ENCODE data around the gene SGMS1. TPM values are rescaled to one million over a fixed set of nuclear protein-coding genes. Genes with fewer than 3 reads are reported as not detected.
A peak's percentile ranks its signal among the peaks of the same experiment; 100 is the strongest.
"Not testable (repeated sequence)": the region's sequence is repeated elsewhere in the genome, so short reads cannot be mapped to it uniquely, and the experiment has no call there.

Gene SGMS1
- total RNA-seq, 1 donor from 2014 or later, result 14.2 TPM

GRCh38 chr10:50561266-50561665, 62.5 kb downstream of the SGMS1 start:
- H3K4me1 Mint-ChIP-seq, result peaks cover 4% of the 10 kb centered on the region
- DNase-seq, result no peak
- intact Hi-C loops (cut with micrococcal nuclease), result no loop called here
- no peak overlapping the region for H3K27ac Mint-ChIP-seq
- H3K36me3 Mint-ChIP-seq (ENCODE audit: low read depth), result no peaks in the 10 kb centered on the region
- H3K27me3 Mint-ChIP-seq, result no peaks in the 10 kb centered on the region
- H3K4me3 Mint-ChIP-seq, result no peak overlapping the region
- H3K9me3 Mint-ChIP-seq, result no peaks in the 10 kb centered on the region

- H3K36me3 Mint-ChIP-seq (ENCODE audit: low read depth), result no peaks in the 10 kb centered on the region
- peaks cover 4% of the 10 kb centered on the region for H3K4me1 Mint-ChIP-seq
- no peaks in the 10 kb centered on the region for H3K27me3 Mint-ChIP-seq
- intact Hi-C loops (cut with micrococcal nuclease), result no loop called here
- no peak overlapping the region for H3K27ac Mint-ChIP-seq
- H3K4me3 Mint-ChIP-seq, result no peak overlapping the region
- H3K9me3 Mint-ChIP-seq, result no peaks in the 10 kb centered on the region
- DNase-seq, result no peak
Observed at GRCh38 chr10:50560370-50560769, 63.4 kb downstream of the SGMS1 start.

- intact Hi-C loops (cut with micrococcal nuclease), result no loop called here
- Mint-ChIP-seq H3K9me3 (no peaks in the 10 kb centered on the region), H3K36me3 (ENCODE audit: low read depth) (no peaks in the 10 kb centered on the region), H3K27ac (no peak overlapping the region), H3K27me3 (no peaks in the 10 kb centered on the region), H3K4me3 (no peak overlapping the region), H3K4me1 (peaks cover 6% of the 10 kb centered on the region)
- no peak for DNase-seq
Observed at GRCh38 chr10:50558371-50558770, 65.4 kb downstream of the SGMS1 start.

- H3K27me3 Mint-ChIP-seq, result no peaks in the 10 kb centered on the region
- DNase-seq, result no peak
- H3K4me1 Mint-ChIP-seq, result peaks cover 7% of the 10 kb centered on the region
- no peak overlapping the region for H3K4me3 Mint-ChIP-seq
- no peak overlapping the region for H3K27ac Mint-ChIP-seq
- H3K36me3 Mint-ChIP-seq (ENCODE audit: low read depth), result no peaks in the 10 kb centered on the region
- no peaks in the 10 kb centered on the region for H3K9me3 Mint-ChIP-seq
- intact Hi-C loops (cut with micrococcal nuclease), result no loop called here
Observed at GRCh38 chr10:50557130-50557682, 66.5 kb downstream of the SGMS1 start.

DNA sequence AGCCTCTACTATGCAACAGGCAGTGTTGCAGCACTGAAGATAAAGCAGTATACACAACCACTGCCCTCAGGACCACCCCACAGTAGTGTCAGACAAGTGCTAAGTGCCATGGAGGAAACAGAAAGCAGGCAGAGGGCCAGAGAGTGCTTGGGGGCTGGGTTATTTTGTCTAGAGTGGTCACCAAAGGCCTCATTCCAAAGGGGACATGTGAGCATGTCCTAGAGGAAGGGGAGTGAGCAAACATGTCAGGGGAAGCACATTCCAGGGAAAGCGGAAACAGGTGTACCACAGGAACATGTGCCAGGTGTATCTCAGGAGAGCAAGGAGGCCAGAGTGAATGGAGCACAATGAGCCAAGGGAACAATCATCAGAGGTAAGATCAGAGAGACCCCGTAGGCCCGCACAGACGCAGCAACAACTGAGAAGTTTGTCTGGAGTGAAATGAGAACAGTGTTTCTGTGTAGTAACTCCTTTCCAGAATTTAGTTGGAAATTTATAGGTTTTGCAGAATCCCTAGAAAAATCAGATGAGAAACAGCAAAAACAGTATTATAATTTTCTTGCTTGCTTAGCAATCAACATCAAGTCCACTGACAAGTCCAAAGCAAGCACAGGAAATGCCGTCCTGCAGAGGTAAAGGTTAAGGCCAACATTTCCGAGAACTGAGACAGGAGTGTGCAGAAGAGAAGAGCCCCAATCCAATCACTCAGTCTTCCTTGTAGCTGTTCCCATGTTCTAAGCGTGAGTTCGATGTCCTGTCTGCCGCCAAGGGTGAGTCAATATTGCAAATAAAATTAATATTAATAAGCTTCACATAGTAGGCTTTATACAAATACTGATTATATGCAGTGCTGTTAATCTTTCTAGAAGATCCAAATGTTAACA, 67.3 kb downstream of the SGMS1 start:
- H3K4me3 Mint-ChIP-seq, result no peak overlapping the region
- H3K4me1 Mint-ChIP-seq, result peaks cover 3% of the 10 kb centered on the region
- no peak overlapping the region for H3K27ac Mint-ChIP-seq
- intact Hi-C loops (cut with micrococcal nuclease), result no loop called here
- no peak for DNase-seq
- H3K27me3 Mint-ChIP-seq, result no peaks in the 10 kb centered on the region
- no peaks in the 10 kb centered on the region for H3K36me3 Mint-ChIP-seq (ENCODE audit: low read depth)
- no peaks in the 10 kb centered on the region for H3K9me3 Mint-ChIP-seq

GRCh38 chr10:50554995-50555568, 68.7 kb downstream of the SGMS1 start:
- DNase-seq, result peak; percentile 51
- peaks cover 3% of the 10 kb centered on the region for H3K4me1 Mint-ChIP-seq
- no peaks in the 10 kb centered on the region for H3K27me3 Mint-ChIP-seq
- H3K9me3 Mint-ChIP-seq, result no peaks in the 10 kb centered on the region
- intact Hi-C loops (cut with micrococcal nuclease), result no loop called here
- no peaks in the 10 kb centered on the region for H3K36me3 Mint-ChIP-seq (ENCODE audit: low read depth)
- no peak overlapping the region for H3K27ac Mint-ChIP-seq
- H3K4me3 Mint-ChIP-seq, result no peak overlapping the region

GRCh38 chr10:50554376-50554994, 69.3 kb downstream of the SGMS1 start:
- H3K9me3 Mint-ChIP-seq, result no peaks in the 10 kb centered on the region
- peaks cover 3% of the 10 kb centered on the region for H3K4me1 Mint-ChIP-seq
- H3K4me3 Mint-ChIP-seq, result no peak overlapping the region
- intact Hi-C loops (cut with micrococcal nuclease), result no loop called here
- no peak for DNase-seq
- no peaks in the 10 kb centered on the region for H3K36me3 Mint-ChIP-seq (ENCODE audit: low read depth)
- no peak overlapping the region for H3K27ac Mint-ChIP-seq
- no peaks in the 10 kb centered on the region for H3K27me3 Mint-ChIP-seq

GRCh38 chr10:50552771-50553535, 70.8 kb downstream of the SGMS1 start:
- Mint-ChIP-seq H3K27ac (no peak overlapping the region), H3K4me1 (peaks cover 3% of the 10 kb centered on the region), H3K36me3 (ENCODE audit: low read depth) (peaks cover 3% of the 10 kb centered on the region), H3K27me3 (no peaks in the 10 kb centered on the region), H3K4me3 (no peak overlapping the region), H3K9me3 (peaks cover under 1% of the 10 kb centered on the region)
- DNase-seq, result peak; percentile 61
- intact Hi-C loops (cut with micrococcal nuclease), result no loop called here

DNA sequence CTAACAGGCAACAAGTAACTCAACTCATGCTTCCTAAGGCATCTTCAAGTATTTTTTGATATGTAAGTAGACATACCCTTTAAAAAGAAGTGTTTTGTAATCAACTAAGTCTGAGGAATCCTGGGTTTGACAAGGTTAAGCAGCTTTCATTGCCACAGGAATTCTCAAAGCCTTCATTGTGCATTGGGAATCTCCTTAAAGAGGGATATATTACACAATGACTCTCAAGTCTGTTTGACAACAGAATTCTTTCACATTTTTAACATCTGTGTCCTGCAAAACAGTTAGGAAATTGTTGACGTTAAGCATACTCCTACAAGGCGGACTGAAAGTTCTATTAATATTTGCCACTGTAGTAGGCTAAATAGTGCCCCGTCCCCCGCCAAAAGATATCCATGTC, 71.4 kb downstream of the SGMS1 start:
- peaks cover 3% of the 10 kb centered on the region for H3K4me1 Mint-ChIP-seq
- H3K36me3 Mint-ChIP-seq (ENCODE audit: low read depth), result peaks cover 9% of the 10 kb centered on the region
- H3K4me3 Mint-ChIP-seq, result no peak overlapping the region
- DNase-seq, result no peak
- H3K27ac Mint-ChIP-seq, result no peak overlapping the region
- intact Hi-C loops (cut with micrococcal nuclease), result no loop called here
- H3K9me3 Mint-ChIP-seq, result peaks cover 7% of the 10 kb centered on the region
- H3K27me3 Mint-ChIP-seq, result no peaks in the 10 kb centered on the region

DNA sequence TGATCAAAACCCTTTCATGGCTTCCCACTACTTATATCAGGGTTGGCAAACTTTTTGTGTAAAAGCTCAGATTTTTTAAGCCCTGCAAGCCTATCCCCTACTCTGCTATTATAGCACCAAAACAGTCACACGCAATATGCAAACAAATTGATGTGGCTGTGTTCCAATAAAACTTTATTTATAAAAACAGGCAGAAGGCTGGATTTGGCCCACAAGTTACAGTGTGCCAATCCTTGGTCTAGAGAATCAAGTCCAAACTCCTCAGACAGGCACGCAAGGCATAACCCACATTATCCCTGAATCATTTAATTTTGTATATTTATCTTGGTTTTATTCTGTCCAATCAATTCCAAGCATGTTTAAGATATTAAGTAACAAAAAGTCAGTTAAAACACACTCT, 71.9 kb downstream of the SGMS1 start:
- Mint-ChIP-seq H3K4me1 (peaks cover 3% of the 10 kb centered on the region), H3K9me3 (peaks cover 8% of the 10 kb centered on the region), H3K4me3 (no peak overlapping the region), H3K27me3 (no peaks in the 10 kb centered on the region), H3K36me3 (ENCODE audit: low read depth) (peaks cover 11% of the 10 kb centered on the region), H3K27ac (no peak overlapping the region)
- intact Hi-C loops (cut with micrococcal nuclease), result no loop called here
- no peak for DNase-seq

- Mint-ChIP-seq H3K9me3 (peaks cover 8% of the 10 kb centered on the region), H3K4me3 (no peak overlapping the region), H3K4me1 (peaks cover 3% of the 10 kb centered on the region), H3K36me3 (ENCODE audit: low read depth) (peaks cover 11% of the 10 kb centered on the region), H3K27ac (no peak overlapping the region), H3K27me3 (no peaks in the 10 kb centered on the region)
- no peak for DNase-seq
- intact Hi-C loops (cut with micrococcal nuclease), result no loop called here
Observed at GRCh38 chr10:50550291-50550839, 73.4 kb downstream of the SGMS1 start.

- H3K27ac Mint-ChIP-seq; DNase-seq; H3K9me3 Mint-ChIP-seq; H3K4me3 Mint-ChIP-seq; intact Hi-C loops (cut with micrococcal nuclease); H3K27me3 Mint-ChIP-seq: not testable (repeated sequence)
- Mint-ChIP-seq H3K36me3 (ENCODE audit: low read depth) (peaks cover 11% of the 10 kb centered on the region), H3K4me1 (peaks cover 11% of the 10 kb centered on the region)
Observed at GRCh38 chr10:50549186-50549585, 74.6 kb downstream of the SGMS1 start.

DNA sequence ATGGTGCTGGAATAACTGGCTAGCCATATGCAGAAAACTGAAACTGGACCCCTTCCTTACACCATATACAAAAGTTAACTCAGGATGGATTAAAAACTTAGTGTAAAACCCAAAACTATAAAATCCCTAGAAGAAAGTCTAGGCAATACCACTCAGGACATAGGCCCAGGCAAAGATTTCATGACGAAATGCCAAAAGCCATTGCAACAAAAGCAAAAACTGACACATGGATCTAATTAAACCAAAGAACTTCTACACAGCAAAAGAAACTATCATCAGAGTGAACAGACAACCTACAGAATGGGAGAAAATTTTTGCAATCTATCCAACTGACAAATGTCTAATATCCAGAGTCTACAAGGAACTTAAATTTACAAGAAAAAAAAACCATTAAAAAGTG, 75.3 kb downstream of the SGMS1 start:
- H3K27ac Mint-ChIP-seq; H3K4me3 Mint-ChIP-seq; H3K27me3 Mint-ChIP-seq; intact Hi-C loops (cut with micrococcal nuclease); DNase-seq; H3K9me3 Mint-ChIP-seq: not testable (repeated sequence)
- Mint-ChIP-seq H3K36me3 (ENCODE audit: low read depth) (peaks cover 11% of the 10 kb centered on the region), H3K4me1 (peaks cover 13% of the 10 kb centered on the region)

Data from activated CD4-positive, alpha-beta T cell treated with anti-CD3 and anti-CD28 coated beads, Interleukin-2, amount 10 ng/mL, durations not matched to agents 24 days and 14 days (primary cell).